ENCODE measurements around the gene FCHO2. TPM values are rescaled to one million over a fixed set of nuclear protein-coding genes. Genes with fewer than 3 reads are reported as not detected.

The FCHO2 gene
- total and polyA plus RNA-seq, 10 of the 15 experiments (the other 5 are each of a cell fraction or from before 2014, with no cell fraction given), result 0.05 to 1.4 (median 0.18) TPM

DNA sequence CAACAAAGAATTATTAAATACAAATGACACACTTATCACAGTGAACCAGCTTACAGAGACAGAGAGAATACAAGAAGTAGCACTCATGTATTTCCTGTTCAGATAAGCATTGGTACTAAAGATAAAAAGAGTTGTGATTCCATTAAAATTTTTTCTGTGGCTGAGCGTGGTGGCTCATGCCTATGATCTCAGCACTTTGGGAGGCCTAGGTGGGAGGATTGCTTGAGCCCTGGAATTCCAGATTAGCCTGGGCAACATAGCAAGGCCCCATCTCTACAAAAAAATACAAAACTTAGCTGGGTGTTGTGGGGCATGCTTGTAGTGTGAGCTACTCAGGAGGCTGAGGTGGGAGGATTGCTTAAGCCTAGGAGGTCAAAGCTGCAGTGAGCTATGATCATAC lies 32.9 kb downstream of the FCHO2 start:
- no peak for FAIRE-seq
- SMC1A ChIA-PET (ENCODE audit: uncharacterized antibody, unreplicated experiment), result interaction anchor here (0.6 kb wide), 1 partner anchor 1085 kb away, joined by 3 read pairs; no protein-coding TSS in a partner anchor
- BruUV-seq (replicated peaks), result no TSS peak
- Histone ChIP-seq H3K27ac (ENCODE audit: control insufficient read depth, insufficient read depth) (no peak overlapping the region), H3K4me1 (ENCODE audit: control insufficient read depth, insufficient read depth, low read length) (no peaks in the 10 kb centered on the region), H3K36me3 (ENCODE audit: control insufficient read depth in 2 of 2, insufficient read depth in 2 of 2, low read length in 1 of 2) (no peaks in the 10 kb centered on the region), H3K79me2 (ENCODE audit: control insufficient read depth, insufficient read depth, low read length) (no peaks in the 10 kb centered on the region), H3K4me2 (ENCODE audit: control insufficient read depth, insufficient read depth) (no peak overlapping the region), H3K27me3 (replicated peaks in 1 of 2; ENCODE audit: control insufficient read depth in 2 of 2, insufficient read depth in 2 of 2, low read length in 1 of 2) (no peaks in the 10 kb centered on the region), H3K4me3 (no peak overlapping the region), H4K20me1 (ENCODE audit: control insufficient read depth, insufficient read depth) (no peaks in the 10 kb centered on the region), H2AFZ (ENCODE audit: control insufficient read depth, low read depth, low read length) (no peak overlapping the region), H3K9me3 (replicated peaks; ENCODE audit: control insufficient read depth, insufficient read depth, low read length) (no peaks in the 10 kb centered on the region), H3K9ac (ENCODE audit: control insufficient read depth, insufficient read depth, low read length) (no peak overlapping the region)
- CTCF ChIA-PET, result no interaction called here
- POLR2A ChIA-PET, result interaction anchor here (0.9 kb wide), 2 partner anchors 24 to 32 kb away, joined by 3 read pairs; no protein-coding TSS in a partner anchor
- TF ChIP-seq EGR1 (IDR thresholded peaks at IDR 0.05; ENCODE audit: borderline replicate concordance in 1 of 2, low read depth in 2 of 2, low read length in 2 of 2) (no peak), RUNX3 (IDR thresholded peaks at IDR 0.05; ENCODE audit: low read length) (no peak), HDAC2 (IDR thresholded peaks at IDR 0.05) (no peak)
- RAD21 ChIA-PET (ENCODE audit: unreplicated experiment), result no interaction called here
- intact Hi-C loops (cut with micrococcal nuclease; ENCODE audit: unreplicated experiment) (no loop called here), in situ Hi-C loops (cut with MboI) (no loop called here)
- no peak for ATAC-seq
- WGBS (ENCODE audit: insufficient coverage, insufficient replicate concordance, low lambda C conversion rate, missing lambda C conversion rate), result 50% methylated on average over 1 of the region's 1 CpG
- DNase-seq (ENCODE audit: low read depth, low spot score), result no peak

DNA sequence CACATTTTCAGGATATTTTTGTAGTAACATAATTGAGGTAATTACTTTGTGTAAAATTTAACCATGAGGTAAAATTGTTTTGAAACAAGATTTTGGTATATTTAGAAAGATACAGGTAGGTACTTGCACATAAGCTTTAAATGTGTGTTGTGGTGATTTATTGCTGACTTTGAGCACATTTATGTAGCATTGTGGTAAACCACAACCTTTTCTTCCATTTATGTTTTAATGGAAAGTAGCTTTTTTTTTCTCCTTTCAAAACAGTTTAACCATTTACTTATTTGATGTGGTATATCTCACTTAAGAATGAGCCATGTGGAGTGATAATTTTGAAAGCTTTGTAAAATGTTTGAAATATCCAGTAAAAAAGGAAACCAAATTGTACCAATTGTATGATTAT lies 35.6 kb downstream of the FCHO2 start:
- Histone ChIP-seq H2AFZ (ENCODE audit: control insufficient read depth, low read depth, low read length) (no peak overlapping the region), H3K36me3 (ENCODE audit: control insufficient read depth in 2 of 2, insufficient read depth in 2 of 2, low read length in 1 of 2) (no peaks in the 10 kb centered on the region), H3K79me2 (ENCODE audit: control insufficient read depth, insufficient read depth, low read length) (no peaks in the 10 kb centered on the region), H4K20me1 (ENCODE audit: control insufficient read depth, insufficient read depth) (no peaks in the 10 kb centered on the region), H3K27me3 (replicated peaks in 1 of 2; ENCODE audit: control insufficient read depth in 2 of 2, insufficient read depth in 2 of 2, low read length in 1 of 2) (no peaks in the 10 kb centered on the region), H3K4me1 (ENCODE audit: control insufficient read depth, insufficient read depth, low read length) (no peaks in the 10 kb centered on the region), H3K9ac (ENCODE audit: control insufficient read depth, insufficient read depth, low read length) (no peak overlapping the region), H3K4me3 (no peak overlapping the region), H3K4me2 (ENCODE audit: control insufficient read depth, insufficient read depth) (no peak overlapping the region), H3K9me3 (replicated peaks; ENCODE audit: control insufficient read depth, insufficient read depth, low read length) (no peaks in the 10 kb centered on the region), H3K27ac (ENCODE audit: control insufficient read depth, insufficient read depth) (no peak overlapping the region)
- ATAC-seq (peak; percentile 67), FAIRE-seq (no peak), DNase-seq (ENCODE audit: low read depth, low spot score) (no peak)
- ChIA-PET RAD21 (ENCODE audit: unreplicated experiment) (no interaction called here), POLR2A (no interaction called here), SMC1A (ENCODE audit: uncharacterized antibody, unreplicated experiment) (interaction anchor here (1.1 kb wide), 1 partner anchor 380 kb away, joined by 3 read pairs; no protein-coding TSS in a partner anchor), CTCF (interaction anchor here (0.6 kb wide), 1 partner anchor 463 kb away, joined by 3 read pairs; no protein-coding TSS in a partner anchor)
- BruUV-seq (replicated peaks), result no TSS peak
- in situ Hi-C loops (cut with MboI), result no loop called here
- intact Hi-C loops (cut with micrococcal nuclease; ENCODE audit: unreplicated experiment), result no loop called here
- 0 out of 2 replicates have a peak, but pooled peaks have one; percentile 29 for TF ChIP-seq DPF2 (IDR thresholded peaks at IDR 0.05)
- TF ChIP-seq PML (IDR thresholded peaks at IDR 0.05; ENCODE audit: low read length), result no peak
- TF ChIP-seq IKZF2 (IDR thresholded peaks at IDR 0.05), result peak; percentile 73 to 82; a peak in 3 of 4 replicates
- TF ChIP-seq BHLHE40 (IDR thresholded peaks at IDR 0.05; ENCODE audit: borderline replicate concordance in 1 of 2, low read depth in 2 of 2, low read length in 1 of 2), result peak; percentile 63 to 85; a peak in 3 of 4 replicates
- peak; percentile 84 for TF ChIP-seq MEF2B (IDR thresholded peaks at IDR 0.05; ENCODE audit: partially characterized antibody, poor library complexity, severe bottlenecking)
- TF ChIP-seq RB1 (IDR thresholded peaks at IDR 0.05; ENCODE audit: borderline replicate concordance), result no peak
- TF ChIP-seq, protein P1, sequence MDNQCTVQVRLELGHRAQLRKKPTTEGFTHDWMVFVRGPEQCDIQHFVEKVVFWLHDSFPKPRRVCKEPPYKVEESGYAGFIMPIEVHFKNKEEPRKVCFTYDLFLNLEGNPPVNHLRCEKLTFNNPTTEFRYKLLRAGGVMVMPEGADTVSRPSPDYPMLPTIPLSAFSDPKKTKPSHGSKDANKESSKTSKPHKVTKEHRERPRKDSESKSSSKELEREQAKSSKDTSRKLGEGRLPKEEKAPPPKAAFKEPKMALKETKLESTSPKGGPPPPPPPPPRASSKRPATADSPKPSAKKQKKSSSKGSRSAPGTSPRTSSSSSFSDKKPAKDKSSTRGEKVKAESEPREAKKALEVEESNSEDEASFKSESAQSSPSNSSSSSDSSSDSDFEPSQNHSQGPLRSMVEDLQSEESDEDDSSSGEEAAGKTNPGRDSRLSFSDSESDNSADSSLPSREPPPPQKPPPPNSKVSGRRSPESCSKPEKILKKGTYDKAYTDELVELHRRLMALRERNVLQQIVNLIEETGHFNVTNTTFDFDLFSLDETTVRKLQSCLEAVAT (IDR thresholded peaks at IDR 0.05), result peak; percentile 92
- TF ChIP-seq, protein P2, sequence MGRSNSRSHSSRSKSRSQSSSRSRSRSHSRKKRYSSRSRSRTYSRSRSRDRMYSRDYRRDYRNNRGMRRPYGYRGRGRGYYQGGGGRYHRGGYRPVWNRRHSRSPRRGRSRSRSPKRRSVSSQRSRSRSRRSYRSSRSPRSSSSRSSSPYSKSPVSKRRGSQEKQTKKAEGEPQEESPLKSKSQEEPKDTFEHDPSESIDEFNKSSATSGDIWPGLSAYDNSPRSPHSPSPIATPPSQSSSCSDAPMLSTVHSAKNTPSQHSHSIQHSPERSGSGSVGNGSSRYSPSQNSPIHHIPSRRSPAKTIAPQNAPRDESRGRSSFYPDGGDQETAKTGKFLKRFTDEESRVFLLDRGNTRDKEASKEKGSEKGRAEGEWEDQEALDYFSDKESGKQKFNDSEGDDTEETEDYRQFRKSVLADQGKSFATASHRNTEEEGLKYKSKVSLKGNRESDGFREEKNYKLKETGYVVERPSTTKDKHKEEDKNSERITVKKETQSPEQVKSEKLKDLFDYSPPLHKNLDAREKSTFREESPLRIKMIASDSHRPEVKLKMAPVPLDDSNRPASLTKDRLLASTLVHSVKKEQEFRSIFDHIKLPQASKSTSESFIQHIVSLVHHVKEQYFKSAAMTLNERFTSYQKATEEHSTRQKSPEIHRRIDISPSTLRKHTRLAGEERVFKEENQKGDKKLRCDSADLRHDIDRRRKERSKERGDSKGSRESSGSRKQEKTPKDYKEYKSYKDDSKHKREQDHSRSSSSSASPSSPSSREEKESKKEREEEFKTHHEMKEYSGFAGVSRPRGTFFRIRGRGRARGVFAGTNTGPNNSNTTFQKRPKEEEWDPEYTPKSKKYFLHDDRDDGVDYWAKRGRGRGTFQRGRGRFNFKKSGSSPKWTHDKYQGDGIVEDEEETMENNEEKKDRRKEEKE (IDR thresholded peaks at IDR 0.05), result no peak
- TF ChIP-seq, protein P3, sequence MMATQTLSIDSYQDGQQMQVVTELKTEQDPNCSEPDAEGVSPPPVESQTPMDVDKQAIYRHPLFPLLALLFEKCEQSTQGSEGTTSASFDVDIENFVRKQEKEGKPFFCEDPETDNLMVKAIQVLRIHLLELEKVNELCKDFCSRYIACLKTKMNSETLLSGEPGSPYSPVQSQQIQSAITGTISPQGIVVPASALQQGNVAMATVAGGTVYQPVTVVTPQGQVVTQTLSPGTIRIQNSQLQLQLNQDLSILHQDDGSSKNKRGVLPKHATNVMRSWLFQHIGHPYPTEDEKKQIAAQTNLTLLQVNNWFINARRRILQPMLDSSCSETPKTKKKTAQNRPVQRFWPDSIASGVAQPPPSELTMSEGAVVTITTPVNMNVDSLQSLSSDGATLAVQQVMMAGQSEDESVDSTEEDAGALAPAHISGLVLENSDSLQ (IDR thresholded peaks at IDR 0.05), result 0 out of 2 replicates have a peak, but pooled peaks have one; percentile 27
- peak; percentile 74 for TF ChIP-seq NBN (IDR thresholded peaks at IDR 0.05)
- TF ChIP-seq IKZF1 (conservative IDR thresholded peaks at IDR 0.05), result 0 out of 2 replicates have a peak, but pooled peaks have one; percentile 41

Data from GM12878 (cell line).